GM12875 (cell line): ENCODE results near the gene CCDC181.

Experiments used
- H3K4me3 ChIP-seq: one replicate; pipeline ENCODE4 v1.5.1; 2011; ENCODE audit warnings: low read depth, low read length, control low read depth
- CTCF ChIP-seq: IDR thresholded peaks from 2 replicates; pipeline ENCODE4 v1.5.1; 2011; ENCODE audit warnings: low read depth, mild to moderate bottlenecking, control low read depth, inconsistent platforms, low read length, moderate library complexity, borderline replicate concordance; ENCODE audit not compliant: insufficient read depth

The CCDC181 gene

DNA sequence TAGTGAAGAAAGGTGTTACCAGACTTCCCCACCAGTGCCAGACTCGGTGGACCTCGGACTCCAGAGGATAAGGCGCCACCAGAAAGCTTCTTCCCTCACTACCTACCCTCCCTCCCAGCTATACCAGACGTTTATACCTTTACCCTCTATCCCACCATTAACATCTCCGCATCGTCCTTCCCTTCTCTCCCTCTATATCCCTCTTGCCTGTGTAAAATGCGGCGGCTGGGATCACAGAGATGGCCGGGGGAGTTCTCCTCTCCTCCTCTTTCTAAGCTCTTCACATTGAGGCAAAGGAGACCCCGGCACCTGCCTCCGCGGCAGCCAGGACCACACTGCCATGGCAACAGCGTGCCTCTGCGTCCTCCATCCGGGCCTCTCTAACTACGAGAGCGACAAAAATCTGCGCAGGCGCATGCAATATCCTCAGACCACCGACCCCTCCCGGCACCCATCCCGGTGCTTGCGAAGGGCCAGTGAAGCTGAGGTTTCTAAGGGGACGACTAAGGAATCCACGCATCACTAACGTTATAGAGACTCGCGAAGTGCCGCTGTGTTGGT is at the start of gene CCDC181:
Gene CCDC181 (minus strand): TSS at position 394 of the 561 bp plus-strand sequence. CDS start 2,547 bp downstream, outside the sequence.
- H3K4me3 ChIP-seq, result no peak within 1 kb of the TSS

DNA sequence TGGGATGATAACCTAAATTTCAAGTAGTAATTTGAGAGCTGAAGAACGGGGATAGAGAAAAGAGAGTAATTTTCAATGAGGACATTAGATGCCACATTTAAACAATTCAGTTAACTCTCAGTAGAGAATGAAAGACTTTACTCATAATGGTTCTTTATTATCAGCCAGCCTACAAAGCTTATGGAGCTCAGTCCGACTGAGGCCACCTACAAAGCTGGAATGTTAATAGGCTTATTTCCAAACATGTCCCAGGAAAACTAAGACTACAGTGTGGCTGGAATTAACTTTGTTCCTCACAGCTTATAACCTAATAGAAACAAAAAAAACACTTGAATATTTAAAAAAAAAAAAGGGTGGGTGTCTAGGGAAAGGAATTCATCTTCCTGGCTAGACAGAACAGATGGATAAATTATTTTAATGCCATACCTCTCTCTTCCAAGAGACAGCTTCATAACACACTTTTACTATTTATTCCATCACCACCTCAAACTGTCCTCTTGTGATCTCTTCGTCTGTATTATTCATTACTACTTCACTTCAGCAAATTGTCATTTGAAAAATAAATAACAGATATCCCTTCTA is 48.6 kb upstream of the CCDC181 start:
- no peak for TF ChIP-seq CTCF
- no peak overlapping the region for H3K4me3 ChIP-seq

More for the DNA sequence above, at the start of gene CCDC181:
- TF ChIP-seq CTCF, result no peak

DNA sequence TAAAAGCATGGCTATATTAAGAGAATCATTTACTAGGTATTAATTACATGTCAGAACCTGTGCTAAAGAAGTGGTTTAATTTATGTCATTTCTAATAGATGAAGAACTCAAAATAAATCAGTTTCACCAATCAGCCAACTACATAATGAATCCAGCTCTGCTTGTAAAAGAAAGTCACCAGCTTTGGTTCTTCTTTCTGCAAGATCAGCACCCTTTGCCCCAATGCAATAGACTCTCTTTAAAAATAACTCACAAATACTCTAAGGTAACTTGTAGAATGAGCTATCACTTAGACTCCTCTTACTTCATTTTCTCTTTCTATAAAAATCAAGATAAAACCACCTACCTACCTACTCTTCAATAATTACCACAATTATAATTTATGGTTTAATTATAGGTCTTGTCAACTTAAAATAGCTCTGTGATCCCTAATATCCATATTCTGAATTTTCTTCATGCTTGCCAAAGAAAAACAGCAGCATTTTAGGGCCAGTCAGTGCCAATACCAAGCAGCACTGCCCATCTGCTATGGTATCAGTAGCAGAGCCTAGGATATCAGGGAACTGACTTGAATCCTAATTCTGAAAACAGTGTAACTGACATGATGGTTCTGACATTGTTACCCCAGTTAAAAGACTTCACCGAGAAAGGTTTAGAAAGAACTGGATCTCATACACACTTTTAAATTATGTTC is 47.2 kb upstream of the CCDC181 start:
- H3K4me3 ChIP-seq, result no peak overlapping the region
- no peak for TF ChIP-seq CTCF

GRCh38 chr1:169473347-169473746 is 46.1 kb upstream of the CCDC181 start:
- no peak overlapping the region for H3K4me3 ChIP-seq
- no peak for TF ChIP-seq CTCF

DNA sequence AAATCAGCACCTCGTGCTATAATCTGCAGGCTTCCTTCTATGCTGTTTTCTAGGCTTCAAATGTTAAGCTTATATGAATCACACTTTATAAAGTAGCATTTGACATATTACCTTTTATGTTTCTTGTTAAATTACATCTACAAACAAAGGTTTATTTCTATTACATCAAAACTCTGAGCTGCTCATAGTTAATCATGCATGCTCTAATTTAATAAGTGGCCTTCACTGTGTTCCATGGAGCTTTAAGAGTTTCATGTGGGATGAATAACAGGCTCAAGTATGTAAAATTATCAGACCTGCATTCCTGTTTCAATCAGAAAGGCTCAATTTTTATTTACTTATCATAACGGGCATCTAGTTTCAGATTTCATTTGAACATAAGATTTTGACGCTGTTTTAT is 45.5 kb upstream of the CCDC181 start:
- no peak for TF ChIP-seq CTCF
- H3K4me3 ChIP-seq, result no peak overlapping the region

DNA sequence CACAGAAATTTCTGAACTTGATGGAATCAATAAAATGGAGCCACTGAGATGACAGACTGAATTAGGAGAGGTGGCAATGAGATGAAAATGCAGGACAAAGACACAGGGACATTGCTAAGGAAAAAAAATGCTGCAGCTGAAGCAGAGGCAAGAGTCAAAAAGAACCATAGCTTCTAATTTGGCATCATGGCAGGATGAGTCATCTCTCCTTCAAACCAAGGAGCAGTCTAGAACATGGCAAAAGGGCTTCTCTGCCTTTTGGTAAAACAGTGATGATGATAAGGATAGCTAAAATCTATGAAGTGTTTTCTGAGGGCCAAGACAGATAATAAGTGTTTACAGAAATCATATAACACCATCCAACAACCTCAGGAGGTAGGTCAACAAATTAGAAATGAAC is 41.7 kb upstream of the CCDC181 start:
- no peak overlapping the region for H3K4me3 ChIP-seq
- no peak for TF ChIP-seq CTCF
